Pancreas (tissue), 10 donors: ENCODE data around the gene CIROP. TPM values are rescaled to one million over a fixed set of nuclear protein-coding genes. Genes with fewer than 3 reads are reported as not detected.

ENCODE experiments used
- ATAC-seq, 4 donors: fragments of 200-7000 bp; cut with Tn5 transposase; one replicate each; pipeline versions ENCODE4 v1.8.0 to v1.9.1; 2020; ENCODE audit warnings: mild to moderate bottlenecking in 4 of 4, moderate library complexity in 4 of 4
- DNase-seq, 6 donors: peaks; one replicate each; pipeline ENCODE4 v3.0.0-alpha.2; 2020
- FAIRE-seq: peaks from 2 replicates; lab custom pipeline; 2012; peaks lifted over from hg19 to GRCh38; lab: Jason Lieb, UNC
- H3K27ac ChIP-seq, 4 donors: fragments of 200-600 bp; sonication (generic); 1 replicate in 3 of 4; 2 replicates in 1 of 4; pipeline versions ENCODE4 v1.5.0 to v1.8.0; 2020
- H3K27me3 ChIP-seq, 4 donors: fragments of 200-600 bp; one replicate each; pipeline ENCODE4 v1.8.0; 2021
- H3K36me3 ChIP-seq, 3 donors: fragments of 200-600 bp; sonication (generic) in 1 of 3; one replicate each; pipeline versions ENCODE4 v1.5.0 to v1.8.0; 2020 to 2021
- H3K4me1 ChIP-seq, 3 donors: fragments of 200-600 bp; one replicate each; pipeline ENCODE4 v1.8.0; 2021
- H3K4me3 ChIP-seq, 4 donors: fragments of 200-600 bp; sonication (generic) in 2 of 4; one replicate each; pipeline versions ENCODE4 v1.5.0 to v1.8.0; 2020 to 2021
- H3K9me3 ChIP-seq, 4 donors: fragments of 200-600 bp; one replicate each; pipeline ENCODE4 v1.8.0; 2021
- WGBS, 2 donors: extraction: QIAGEN DNeasy Blood & Tissue Kit; methylation state at CpG; one replicate each; pipeline ENCODE4 v1.1.7; 2013; 5-methylcytosine and 5-hydroxymethylcytosine counted together
- intact Hi-C, 3 donors: fragments of 100-400 bp; cut with DNase I; formaldehyde crosslinking; loops; one replicate each; pipeline versions ENCODE4 v1.11.1 to v1.14.2; 2022
- polyA plus RNA-seq, 2 donors: library from polyadenylated mRNA; stranded (reverse); fragments of 200-250 nt; gene quantifications; one replicate each; pipeline ENCODE4 v1.2.3, GENCODE V29; 2013
- total RNA-seq, 6 donors: library from RNA; stranded (reverse); fragmentation: NEBNext Ultra II Directional in 4 of 6; extraction: Animal tissue kit (Norgen Biotek cat#: 25700) in 4 of 6; gene quantifications; one replicate each; pipeline versions ENCODE4 v1.2.1 to v1.2.4, GENCODE V29; 2021 to 2023
- TF ChIP-seq, protein P1 (sequence below), 4 donors: fragments of 200-600 bp; sonication (generic) in 3 of 4; IDR thresholded peaks; one replicate each; pipeline versions ENCODE4 v1.5.0 to v1.8.0; 2021; ENCODE audit warnings: antibody characterized with exemption in 4 of 4
- donor health status: healthy with polysubstance abuse.
- donor health status: DM: no; HTN: no; CAD: no; lungs with moderate emphysema.
- donor health status: DM: no; HTN: no; CAD: no.
- donor health status: control.
- donor health status: control.
- donor health status: Bipolar disorder and iron deficiency.
- donor health status: DM: yes; HTN: yes; CAD: no.
- donor health status: DM: no; HTN: no; CAD: no.
- donor health status: DM: no; HTN: no; CAD: no.
- donor health status: DM: yes; HTN: yes; CAD: no.

CIROP gene
- total and polyA plus RNA-seq, 8 donors, result not detected

DNA sequence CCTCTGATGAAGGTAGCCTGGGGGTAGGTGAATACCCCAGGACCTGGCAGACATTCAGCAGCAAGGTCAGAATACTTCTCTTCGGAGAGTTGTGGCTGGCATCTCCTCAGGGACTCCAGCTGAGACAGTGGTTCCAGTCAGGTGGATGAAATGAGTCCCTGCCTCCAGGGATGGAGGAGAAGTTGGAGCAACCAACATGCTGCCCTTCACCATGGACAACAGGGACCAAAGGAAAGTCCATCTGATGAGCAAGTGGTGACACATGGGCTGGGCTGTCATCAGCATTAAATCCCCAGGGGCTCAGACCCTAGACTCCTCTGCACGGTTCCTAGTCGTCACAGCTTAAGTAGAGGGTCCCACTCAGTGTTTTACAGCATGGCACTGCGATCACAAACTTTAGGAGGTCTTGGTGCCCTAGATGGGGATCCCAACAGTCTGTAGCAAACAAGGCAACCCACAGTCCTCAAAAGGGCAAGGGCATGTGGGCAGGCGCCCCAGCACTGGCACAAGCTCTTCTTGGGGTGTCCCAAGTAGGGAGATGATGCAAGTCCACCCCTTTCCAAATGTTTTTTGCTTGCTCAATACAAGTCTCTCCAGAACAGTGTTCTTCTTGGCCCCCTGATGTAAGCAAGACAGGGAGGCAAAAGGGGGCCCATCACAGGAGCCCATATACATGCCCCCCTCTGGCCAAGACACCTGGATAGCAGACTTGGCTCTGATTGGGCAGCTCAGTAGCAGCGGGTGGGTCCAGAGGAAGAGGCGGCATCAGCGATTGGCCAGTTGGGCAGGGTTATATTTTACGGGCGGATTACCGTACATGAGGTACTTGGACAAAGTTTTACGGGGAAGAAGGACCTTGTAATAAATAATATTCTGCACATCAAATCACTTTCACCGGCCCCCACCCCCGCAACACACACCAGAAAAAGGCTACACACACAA, 36.7 kb downstream of the CIROP start:
- FAIRE-seq, result no peak
- WGBS, 2 donors, result 70 to 72% methylated on average over 14 of the region's 14 CpGs
- TF ChIP-seq, protein P1, sequence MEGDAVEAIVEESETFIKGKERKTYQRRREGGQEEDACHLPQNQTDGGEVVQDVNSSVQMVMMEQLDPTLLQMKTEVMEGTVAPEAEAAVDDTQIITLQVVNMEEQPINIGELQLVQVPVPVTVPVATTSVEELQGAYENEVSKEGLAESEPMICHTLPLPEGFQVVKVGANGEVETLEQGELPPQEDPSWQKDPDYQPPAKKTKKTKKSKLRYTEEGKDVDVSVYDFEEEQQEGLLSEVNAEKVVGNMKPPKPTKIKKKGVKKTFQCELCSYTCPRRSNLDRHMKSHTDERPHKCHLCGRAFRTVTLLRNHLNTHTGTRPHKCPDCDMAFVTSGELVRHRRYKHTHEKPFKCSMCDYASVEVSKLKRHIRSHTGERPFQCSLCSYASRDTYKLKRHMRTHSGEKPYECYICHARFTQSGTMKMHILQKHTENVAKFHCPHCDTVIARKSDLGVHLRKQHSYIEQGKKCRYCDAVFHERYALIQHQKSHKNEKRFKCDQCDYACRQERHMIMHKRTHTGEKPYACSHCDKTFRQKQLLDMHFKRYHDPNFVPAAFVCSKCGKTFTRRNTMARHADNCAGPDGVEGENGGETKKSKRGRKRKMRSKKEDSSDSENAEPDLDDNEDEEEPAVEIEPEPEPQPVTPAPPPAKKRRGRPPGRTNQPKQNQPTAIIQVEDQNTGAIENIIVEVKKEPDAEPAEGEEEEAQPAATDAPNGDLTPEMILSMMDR (IDR thresholded peaks at IDR 0.05), result no peak

DNA sequence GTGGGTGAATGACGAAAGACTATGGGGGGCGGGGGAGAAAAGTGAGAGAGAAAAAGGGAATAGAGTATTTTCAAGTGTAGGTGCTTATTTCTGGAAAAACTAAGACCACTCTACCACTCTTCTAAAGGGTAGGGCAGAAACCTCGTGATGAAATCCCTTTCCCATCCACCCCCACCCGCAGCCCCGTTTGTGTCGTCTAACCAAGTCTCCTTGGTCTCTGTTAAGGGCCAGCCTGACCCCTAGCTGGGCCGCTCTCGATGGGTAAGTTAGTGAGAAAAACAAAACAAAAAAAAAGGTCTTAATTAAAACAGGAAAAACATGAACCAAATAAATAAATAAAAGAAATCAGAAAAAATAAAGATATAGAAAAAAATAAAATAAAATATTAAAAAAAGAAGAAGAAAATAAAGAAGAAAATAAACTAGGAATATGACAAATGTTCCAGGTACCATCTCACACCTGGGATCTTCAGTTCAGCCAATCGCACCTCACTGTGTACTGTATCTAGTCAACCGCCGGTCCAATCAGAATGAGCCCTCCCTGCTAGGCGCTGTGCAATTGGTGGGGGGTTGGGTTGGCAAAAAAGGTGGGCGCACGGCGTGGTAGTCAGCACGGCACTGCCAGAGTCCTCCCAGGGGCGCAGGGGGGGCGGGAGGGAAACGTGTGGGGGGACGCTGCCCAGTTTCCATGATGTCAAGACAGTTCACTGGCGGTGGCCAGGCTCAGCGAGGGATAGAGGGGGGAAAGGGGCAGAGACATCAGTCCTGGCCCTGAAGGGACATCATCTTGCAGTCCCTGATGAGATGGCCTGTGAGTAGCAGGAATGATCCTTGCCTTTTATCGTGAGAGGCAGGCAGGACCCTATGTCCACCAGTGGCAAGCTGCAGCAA, 37.7 kb downstream of the CIROP start:
- H3K9me3 ChIP-seq, result no peaks in the 10 kb centered on the region
- ATAC-seq, result no peak
- intact Hi-C loops, result loop anchor here in 1 of 3 donors (5.0 kb wide), 1 partner anchor 45 kb away; no protein-coding TSS in a partner anchor
- H3K27ac ChIP-seq, result no peak overlapping the region
- H3K4me3 ChIP-seq, result no peak overlapping the region
- H3K4me1 ChIP-seq, result peaks cover 5 to 21% (median 12%) of the 10 kb centered on the region in 3 donors
- TF ChIP-seq, protein P1 (IDR thresholded peaks at IDR 0.05), result no peak
- DNase-seq, result peak in 1 of 6 donors; percentile 15
- H3K36me3 ChIP-seq, result peaks cover 8 to 55% (median 40%) of the 10 kb centered on the region in 3 donors
- FAIRE-seq, result no peak
- H3K27me3 ChIP-seq, result no peaks in the 10 kb centered on the region
- WGBS, 2 donors, result 85 to 88% methylated on average over 20 to 23 of the region's 23 CpGs

More for the DNA sequence above, 36.7 kb downstream of the CIROP start:
- ATAC-seq (no peak), DNase-seq (peak in 1 of 6 donors; percentile 30)
- H3K4me1 ChIP-seq, result peaks cover 15 to 23% (median 19%) of the 10 kb centered on the region in 3 donors
- H3K27me3 ChIP-seq, result no peaks in the 10 kb centered on the region
- no peak overlapping the region for H3K27ac ChIP-seq
- intact Hi-C loops, result loop anchor here in 1 of 3 donors (5.0 kb wide), 1 partner anchor 44 kb away; no protein-coding TSS in a partner anchor
- no peaks in the 10 kb centered on the region for H3K9me3 ChIP-seq
- no peak overlapping the region for H3K4me3 ChIP-seq
- peaks cover 4 to 53% (median 30%) of the 10 kb centered on the region in 3 donors for H3K36me3 ChIP-seq

DNA sequence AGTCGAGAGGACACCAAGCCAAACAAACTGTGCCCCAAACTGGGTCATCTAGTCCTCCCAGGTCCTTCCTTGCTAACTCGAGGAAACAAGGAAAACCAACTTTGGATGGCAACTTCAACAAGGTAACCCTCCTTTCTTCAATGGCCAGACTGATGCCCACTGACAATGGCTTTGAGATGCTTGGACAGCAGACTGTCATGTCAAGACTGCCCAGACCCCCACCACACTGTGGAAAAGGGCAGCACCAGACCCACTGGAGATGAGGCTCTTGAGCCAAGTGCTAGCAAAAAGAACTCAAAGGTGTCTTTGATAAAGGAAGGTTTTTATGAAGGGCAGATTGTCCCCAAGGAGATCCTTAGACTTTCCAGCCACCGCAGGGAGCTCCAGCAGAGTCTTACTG, 38.4 kb downstream of the CIROP start:
- no peaks in the 10 kb centered on the region for H3K27me3 ChIP-seq
- H3K9me3 ChIP-seq, result no peaks in the 10 kb centered on the region
- ATAC-seq, result no peak
- TF ChIP-seq, protein P1 (IDR thresholded peaks at IDR 0.05), result no peak
- H3K4me1 ChIP-seq, result peaks cover 0 to 18% (median 7%) of the 10 kb centered on the region in 3 donors
- WGBS, 2 donors, result 81 to 87% methylated on average over 3 of the region's 3 CpGs
- peaks cover 8 to 57% (median 41%) of the 10 kb centered on the region in 3 donors for H3K36me3 ChIP-seq
- DNase-seq, result peak in 1 of 6 donors; percentile 7
- FAIRE-seq, result no peak
- intact Hi-C loops, result loop anchor here in 1 of 3 donors (5.0 kb wide), 1 partner anchor 46 kb away; no protein-coding TSS in a partner anchor
- H3K4me3 ChIP-seq, result no peak overlapping the region
- H3K27ac ChIP-seq, result no peak overlapping the region

DNA sequence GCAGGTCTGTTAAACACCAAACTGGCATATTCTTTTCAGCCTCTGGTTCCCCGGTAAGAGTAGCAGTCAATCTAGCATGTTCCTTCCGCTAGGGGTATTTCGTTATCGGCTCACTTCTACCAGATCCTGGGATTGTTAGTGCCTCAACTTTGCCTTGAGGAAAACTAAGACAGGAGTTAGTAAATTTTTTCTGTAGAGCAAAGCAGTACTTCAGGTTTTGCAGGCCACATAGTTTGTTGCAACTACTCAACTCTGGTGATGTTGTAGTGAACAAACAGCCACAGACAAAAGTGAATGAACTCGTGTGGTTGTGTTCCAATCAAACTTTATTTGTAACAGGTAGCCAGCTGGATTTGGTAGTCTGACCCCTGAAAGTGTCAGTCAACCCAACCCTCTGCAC, 41.2 kb downstream of the CIROP start:
- TF ChIP-seq, protein P1 (IDR thresholded peaks at IDR 0.05), result no peak
- intact Hi-C loops, result no loop called here
- peaks cover 0 to 7% (median 3%) of the 10 kb centered on the region in 3 donors for H3K4me1 ChIP-seq
- WGBS, 2 donors, result 85 to 86% methylated on average over 5 of the region's 5 CpGs
- no peaks in the 10 kb centered on the region for H3K9me3 ChIP-seq
- ATAC-seq (no peak), DNase-seq (no peak), FAIRE-seq (no peak)
- H3K4me3 ChIP-seq, result no peak overlapping the region
- H3K27ac ChIP-seq, result no peak overlapping the region
- no peaks in the 10 kb centered on the region for H3K27me3 ChIP-seq
- peaks cover 13 to 70% (median 60%) of the 10 kb centered on the region in 3 donors for H3K36me3 ChIP-seq
